H1 (cell line): ENCODE measurements around the gene APC2. TPM values are rescaled to one million over a fixed set of nuclear protein-coding genes. Genes with fewer than 3 reads are reported as not detected.

ENCODE experiments used
- CTCF ChIA-PET: fragments of 300-600 bp; sonication (Branson Sonifier 250); formaldehyde crosslinking; loops from one replicate; lab custom pipeline; 2021; ENCODE audit not compliant: partially characterized antibody; lab: Charles Lee
- POLR2A ChIA-PET: fragments of 300-600 bp; sonication (Branson Sonifier 250); formaldehyde crosslinking; loops from one replicate; lab custom pipeline; 2021; ENCODE audit warnings: inconsistent platforms; ENCODE audit not compliant: partially characterized antibody; lab: Charles Lee
- DNase-seq, 2 experiments: peaks; one replicate each; pipeline versions ENCODE4 v3.0.0 to v3.0.0-alpha.2; 2010 to 2022; ENCODE audit warnings: low spot score in 2 of 2, low read depth in 1 of 2, mixed read lengths in 1 of 2
- FAIRE-seq: peaks from 2 replicates; lab custom pipeline; 2011; peaks lifted over from hg19 to GRCh38; lab: Jason Lieb, UNC
- H2AFZ ChIP-seq: 2 replicates; pipeline ENCODE4 v1.8.1; 2012; ENCODE audit warnings: low read length, inconsistent platforms
- H2AK5ac ChIP-seq: 2 replicates; pipeline ENCODE4 v1.6.1; 2013; ENCODE audit warnings: low read depth, low read length
- H2BK120ac ChIP-seq: replicated peaks from 2 replicates; pipeline ENCODE3; 2013; ENCODE audit warnings: low read depth, low read length, inconsistent platforms
- H2BK12ac ChIP-seq: 2 replicates; pipeline ENCODE4 v1.6.1; 2013; ENCODE audit warnings: low read depth, low read length
- H2BK15ac ChIP-seq: 2 replicates; pipeline ENCODE4 v1.6.1; 2013; ENCODE audit warnings: low read length
- H2BK20ac ChIP-seq: 2 replicates; pipeline ENCODE4 v1.6.1; 2013; ENCODE audit warnings: low read length
- H2BK5ac ChIP-seq: 2 replicates; pipeline ENCODE4 v1.6.1; 2013; ENCODE audit warnings: low read depth, low read length
- H3K14ac ChIP-seq: 2 replicates; pipeline ENCODE4 v1.6.1; 2013; ENCODE audit warnings: inconsistent platforms; ENCODE audit not compliant: insufficient read length
- H3K18ac ChIP-seq: 2 replicates; pipeline ENCODE4 v1.6.1; 2013; ENCODE audit warnings: low read length; ENCODE audit errors: extremely low read depth
- H3K23ac ChIP-seq: 2 replicates; pipeline ENCODE4 v1.6.1; 2013; ENCODE audit warnings: inconsistent platforms; ENCODE audit not compliant: insufficient read length
- H3K23me2 ChIP-seq: 2 replicates; pipeline ENCODE4 v1.6.1; 2013; ENCODE audit warnings: low read depth, low read length
- H3K27ac ChIP-seq: 2 replicates; pipeline ENCODE4 v1.6.1; 2011; ENCODE audit warnings: low read depth, low read length, inconsistent platforms
- H3K27me3 ChIP-seq, 4 experiments: replicated peaks in 1 of 4; 1 replicate in 1 of 4; 2 replicates in 3 of 4; pipeline versions ENCODE4 v1.6.1 to v1.8.1; 2011 to 2013; ENCODE audit warnings: low read length in 3 of 4, mild to moderate bottlenecking in 3 of 4, inconsistent platforms in 2 of 4, mixed read lengths in 2 of 4, moderate library complexity in 1 of 4; ENCODE audit not compliant: control insufficient read depth in 3 of 4, insufficient read depth in 3 of 4; ENCODE audit errors: extremely low read depth in 1 of 4
- H3K36me3 ChIP-seq, 4 experiments: 2 replicates each; pipeline versions ENCODE4 v1.6.1 to v1.8.1; 2011 to 2013; ENCODE audit warnings: mild to moderate bottlenecking in 4 of 4, low read length in 3 of 4, moderate library complexity in 2 of 4, control low read depth in 1 of 4, inconsistent platforms in 1 of 4; ENCODE audit not compliant: insufficient read depth in 4 of 4, control insufficient read depth in 2 of 4
- H3K4ac ChIP-seq: replicated peaks from 2 replicates; pipeline ENCODE3; 2013; ENCODE audit warnings: low read length, low read depth, mixed read lengths, inconsistent platforms; ENCODE audit not compliant: insufficient read length
- H3K4me1 ChIP-seq, 4 experiments: replicated peaks in 1 of 4; 1 replicate in 1 of 4; 2 replicates in 3 of 4; pipeline versions ENCODE4 v1.6.1 to v1.8.1; 2011 to 2013; ENCODE audit warnings: low read length in 3 of 4, inconsistent platforms in 2 of 4, mixed read lengths in 1 of 4; ENCODE audit not compliant: insufficient read depth in 4 of 4, control insufficient read depth in 3 of 4
- H3K4me2 ChIP-seq, 2 experiments: 2 replicates each; pipeline versions ENCODE4 v1.6.1 to v1.8.1; 2011 to 2013; ENCODE audit warnings: low read depth in 2 of 2, low read length in 2 of 2, control low read depth in 1 of 2, inconsistent platforms in 1 of 2, mild to moderate bottlenecking in 1 of 2; ENCODE audit not compliant: insufficient read depth in 1 of 2
- H3K4me3 ChIP-seq, 4 experiments: fragments of 200-600, 300-600 bp in 1 of 4; sonication (generic), shearing (Covaris generic), sonication (Bioruptor Twin) in 1 of 4; 2 replicates each; pipeline versions ENCODE4 v1.5.1 to v1.8.1; 2011 to 2016; ENCODE audit warnings: low read length in 4 of 4, low read depth in 3 of 4, control low read depth in 2 of 4, inconsistent platforms in 2 of 4, mild to moderate bottlenecking in 2 of 4, mixed read lengths in 1 of 4, moderate library complexity in 1 of 4; ENCODE audit not compliant: insufficient read depth in 2 of 4; ENCODE audit errors: extremely low read depth in 1 of 4
- H3K56ac ChIP-seq: replicated peaks from 2 replicates; pipeline ENCODE3; 2013; ENCODE audit warnings: low read depth, mild to moderate bottlenecking, mixed read lengths, low read length, inconsistent platforms; ENCODE audit not compliant: insufficient read length
- H3K79me1 ChIP-seq: 2 replicates; pipeline ENCODE4 v1.6.1; 2013; ENCODE audit warnings: low read depth, low read length, control low read depth
- H3K79me2 ChIP-seq, 2 experiments: 2 replicates each; pipeline versions ENCODE4 v1.6.1 to v1.8.1; 2012 to 2013; ENCODE audit warnings: low read length in 2 of 2, mild to moderate bottlenecking in 2 of 2, inconsistent platforms in 1 of 2; ENCODE audit not compliant: insufficient read depth in 2 of 2, control insufficient read depth in 1 of 2
- H3K9ac ChIP-seq, 4 experiments: replicated peaks in 1 of 4; 1 replicate in 1 of 4; 2 replicates in 3 of 4; pipeline versions ENCODE4 v1.6.1 to v1.8.1; 2011 to 2013; ENCODE audit warnings: low read depth in 3 of 4, low read length in 3 of 4, control low read depth in 2 of 4, mild to moderate bottlenecking in 2 of 4, moderate library complexity in 2 of 4, inconsistent platforms in 1 of 4; ENCODE audit errors: extremely low read depth in 1 of 4
- H3K9me3 ChIP-seq, 2 experiments: 2 replicates each; pipeline versions ENCODE4 v1.6.1 to v1.8.1; 2012 to 2013; ENCODE audit warnings: mild to moderate bottlenecking in 2 of 2, moderate library complexity in 2 of 2, control low read depth in 1 of 2, inconsistent platforms in 1 of 2, low read depth in 1 of 2, low read length in 1 of 2, mixed read lengths in 1 of 2; ENCODE audit not compliant: insufficient read depth in 2 of 2
- H4K20me1 ChIP-seq, 2 experiments: replicated peaks in 1 of 2; 2 replicates each; pipeline versions ENCODE3 to v1.8.1; 2011 to 2013; ENCODE audit warnings: inconsistent platforms in 2 of 2, low read length in 2 of 2, mild to moderate bottlenecking in 1 of 2; ENCODE audit not compliant: insufficient read depth in 2 of 2, control insufficient read depth in 1 of 2
- H4K5ac ChIP-seq: 2 replicates; pipeline ENCODE4 v1.6.1; 2013; ENCODE audit warnings: low read length, low read depth, mixed read lengths, inconsistent platforms; ENCODE audit not compliant: insufficient read length
- H4K8ac ChIP-seq: 2 replicates; pipeline ENCODE4 v1.8.0; 2013; ENCODE audit warnings: mild to moderate bottlenecking, moderate library complexity, low read length, inconsistent platforms; ENCODE audit not compliant: insufficient read depth; ENCODE audit errors: extremely low read depth
- H4K91ac ChIP-seq: replicated peaks from 2 replicates; pipeline ENCODE3; 2013; ENCODE audit warnings: low read length, mixed read lengths, inconsistent platforms; ENCODE audit not compliant: insufficient read length
- CREB1 ChIP-seq: IDR thresholded peaks from 2 replicates; pipeline ENCODE4 v1.6.1; 2012; ENCODE audit warnings: inconsistent platforms
- KDM1A ChIP-seq: fragments of 200-600, 300-600 bp; sonication (generic); IDR thresholded peaks from 2 replicates; pipeline ENCODE4 v1.7.1; 2016; ENCODE audit warnings: mild to moderate bottlenecking, low read length, borderline replicate concordance
- NANOG ChIP-seq: IDR thresholded peaks from 2 replicates; pipeline ENCODE4 v1.6.1; 2011; ENCODE audit warnings: low read length, low read depth, mild to moderate bottlenecking, inconsistent platforms; ENCODE audit not compliant: insufficient read depth, poor library complexity, severe bottlenecking
- PHF8 ChIP-seq: fragments of 200-600 bp; sonication (generic); conservative IDR thresholded peaks from 2 replicates; pipeline ENCODE4 v1.7.1; 2012; ENCODE audit warnings: low read depth, mild to moderate bottlenecking, inconsistent platforms, low read length, moderate library complexity
- RBBP5 ChIP-seq: IDR thresholded peaks from 2 replicates; pipeline ENCODE4 v1.7.1; 2012; ENCODE audit warnings: low read depth, mild to moderate bottlenecking, inconsistent platforms, low read length, moderate library complexity, borderline replicate concordance
- RFX5 ChIP-seq: IDR thresholded peaks from 2 replicates; pipeline ENCODE4 v1.6.1; 2011; ENCODE audit warnings: low read depth, low read length, improper control_type of control experiment, borderline replicate concordance
- SAP30 ChIP-seq: fragments of 300-600 bp; sonication (generic); IDR thresholded peaks from 2 replicates; pipeline ENCODE4 v1.7.1; 2012; ENCODE audit warnings: low read length, moderate library complexity, mild to moderate bottlenecking, inconsistent platforms; ENCODE audit not compliant: insufficient read depth, insufficient replicate concordance
- SIRT6 ChIP-seq: IDR thresholded peaks from one replicate; pipeline ENCODE4 v1.7.1; 2012; ENCODE audit warnings: low read length, inconsistent platforms
- SP2 ChIP-seq: IDR thresholded peaks from 2 replicates; pipeline ENCODE4 v1.6.1; 2012; ENCODE audit warnings: mild to moderate bottlenecking, low read length, inconsistent platforms
- SP4 ChIP-seq: IDR thresholded peaks from 2 replicates; pipeline ENCODE4 v1.6.1; 2012; ENCODE audit warnings: low read length, inconsistent platforms
- TCF12 ChIP-seq: IDR thresholded peaks from 2 replicates; pipeline ENCODE4 v1.6.1; 2011; ENCODE audit warnings: low read depth, mild to moderate bottlenecking, low read length
- ZNF274 ChIP-seq: IDR thresholded peaks from 2 replicates; pipeline ENCODE4 v1.7.0; 2012; ENCODE audit warnings: low read length, borderline replicate concordance; ENCODE audit errors: extremely low read depth
- WGBS, 2 experiments: shearing (Covaris generic) in 1 of 2; methylation state at CpG; one replicate each; pipeline versions ENCODE4 v1.1.6 to v1.1.7; 2013 to 2015; ENCODE audit warnings: low lambda C conversion rate in 2 of 2, mixed read lengths in 2 of 2, inconsistent platforms in 1 of 2, low coverage in 1 of 2, missing lambda C conversion rate in 1 of 2; ENCODE audit not compliant: insufficient replicate concordance in 2 of 2, insufficient coverage in 1 of 2, insufficient read length in 1 of 2; ENCODE audit errors: extremely low coverage in 1 of 2, missing lambda C conversion rate in 1 of 2; 5-methylcytosine and 5-hydroxymethylcytosine counted together
- polyA plus RNA-seq, 7 experiments: library from polyadenylated mRNA; depleted of rRNA in 3 of 7; stranded (reverse) in 5 of 7; unstranded in 2 of 7; fragments of >200 nt in 5 of 7; fragments of 200-250 nt in 2 of 7; gene quantifications; 1 replicate in 5 of 7; 2 replicates in 1 of 7; 4 replicates in 1 of 7; pipeline versions ENCODE4 v1.2.1 to v1.2.3, GENCODE V29; 2011 to 2013; ENCODE audit warnings: missing spikeins in 2 of 7, mixed read lengths in 2 of 7
- total RNA-seq: library from RNA; stranded (reverse); fragmentation: NEBNext Ultra II Directional; extraction: Animal tissue kit (Norgen Biotek cat#: 25700); gene quantifications from 2 replicates; pipeline ENCODE4 v1.2.1, GENCODE V29; 2021

APC2 gene
- total and polyA plus RNA-seq, 2 of the 8 experiments (the other 6 are each of a cell fraction or from before 2014, with no cell fraction given) = 1.3 to 4.1 TPM

- H2AK5ac ChIP-seq = no peak overlapping the region
- H2BK120ac ChIP-seq = no peak overlapping the region
- POLR2A ChIA-PET = interaction anchor here (1.4 to 2.7 kb wide), 4 partner anchors 9 to 22 kb away, joined by 5 to 12 read pairs (median 6); no protein-coding TSS in a partner anchor
- DNase-seq (no peak), FAIRE-seq (no peak)
- no peak overlapping the region for H3K4me2 ChIP-seq
- H3K23ac ChIP-seq = no peak overlapping the region
- no peak overlapping the region for H3K56ac ChIP-seq
- 0 out of 2 replicates have a peak, but pooled peaks cover 2% of the 10 kb centered on the region for H3K79me1 ChIP-seq
- no peak overlapping the region for H2BK20ac ChIP-seq
- H3K27ac ChIP-seq = no peak overlapping the region; the same call in 1 of the 2 replicates
- no peak overlapping the region for H2BK15ac ChIP-seq
- peaks cover 25 to 53% (median 45%) of the 10 kb centered on the region in 4 experiments for H3K36me3 ChIP-seq
- no peak overlapping the region for H2BK12ac ChIP-seq
- H3K23me2 ChIP-seq = no peaks in the 10 kb centered on the region
- H3K79me2 ChIP-seq = peaks cover 0 to 1% of the 10 kb centered on the region in 2 experiments; a peak in 1 of 4 replicates
- no peaks in the 10 kb centered on the region for H3K27me3 ChIP-seq
- no peak overlapping the region for H3K18ac ChIP-seq
- H2BK5ac ChIP-seq = no peak overlapping the region
- H4K20me1 ChIP-seq = peaks cover 13 to 21% of the 10 kb centered on the region in 2 experiments
- no peaks in the 10 kb centered on the region for H3K4me1 ChIP-seq
- 91% methylated on average over 37 of the region's 47 CpGs; no CpG with 5 or more reads in 1 of the 2 experiments for WGBS, 2 experiments
- no peak overlapping the region for H3K4ac ChIP-seq
- no peak overlapping the region for H3K9ac ChIP-seq
- H2AFZ ChIP-seq = no peak overlapping the region
- no peak overlapping the region for H4K5ac ChIP-seq
- H4K91ac ChIP-seq = no peak overlapping the region
- no peak overlapping the region for H3K4me3 ChIP-seq
- CTCF ChIA-PET = interaction anchor here (2.9 kb wide), 1 partner anchor 12 kb away, joined by 6 read pairs; no protein-coding TSS in a partner anchor
- no peak overlapping the region for H3K14ac ChIP-seq
- no peaks in the 10 kb centered on the region for H3K9me3 ChIP-seq
- H4K8ac ChIP-seq = no peak overlapping the region
- TF ChIP-seq SP4 = no peak
- TF ChIP-seq SIRT6 = no peak
- TF ChIP-seq PHF8 = no peak
- no peak for TF ChIP-seq NANOG
- TF ChIP-seq TCF12 = no peak
- no peak for TF ChIP-seq RFX5
- no peak for TF ChIP-seq CREB1
- TF ChIP-seq SAP30 = no peak
- TF ChIP-seq ZNF274 = no peak
- TF ChIP-seq SP2 = no peak
- TF ChIP-seq RBBP5 = no peak
- TF ChIP-seq KDM1A = no peak
Measured at GRCh38 chr19:1433119-1434039, 16.5 kb upstream of the APC2 start.
